DLD1 (cell line): ENCODE measurements around the gene PLAU.
"Not testable (repeated sequence)": the region's sequence is repeated elsewhere in the genome, so short reads cannot be mapped to it uniquely, and the experiment has no call there.

ENCODE experiments used
- in situ Hi-C: cut with HindIII; loops from 2 replicates; pipeline ENCODE4 v1.10.0; 2017; ENCODE audit warnings: low sequenced_read_pairs

PLAU gene

GRCh38 chr10:73946253-73947145 lies 35.6 kb downstream of the PLAU start:
- in situ Hi-C loops, result no loop called here

- in situ Hi-C loops, result no loop called here
These were observed 38.2 kb downstream of the PLAU start for GRCh38 chr10:73948947-73949633.

- in situ Hi-C loops, result no loop called here
These were observed 39.4 kb downstream of the PLAU start for GRCh38 chr10:73950155-73950948.

- in situ Hi-C loops, result no loop called here
These were observed 42.7 kb downstream of the PLAU start for GRCh38 chr10:73953665-73954064.

- in situ Hi-C loops, result no loop called here
These were observed 43.8 kb downstream of the PLAU start for GRCh38 chr10:73954737-73955136.

- in situ Hi-C loops, result no loop called here
These were observed 44.8 kb downstream of the PLAU start for GRCh38 chr10:73955719-73956118.

- in situ Hi-C loops, result no loop called here
These were observed 45.8 kb downstream of the PLAU start for GRCh38 chr10:73956476-73957359.

- in situ Hi-C loops, result no loop called here
These were observed 48.7 kb downstream of the PLAU start for GRCh38 chr10:73959484-73960243.

- in situ Hi-C loops, result no loop called here
These were observed 51.5 kb downstream of the PLAU start for GRCh38 chr10:73962386-73962785.

- in situ Hi-C loops, result not testable (repeated sequence)
These were observed 52.6 kb downstream of the PLAU start for GRCh38 chr10:73963533-73963932.

GRCh38 chr10:73964743-73965142 lies 53.8 kb downstream of the PLAU start:
- in situ Hi-C loops, result loop anchor here (5.0 kb wide), 1 partner anchor 48 kb away; no protein-coding TSS in a partner anchor

GRCh38 chr10:73965267-73965889 lies 54.4 kb downstream of the PLAU start:
- in situ Hi-C loops, result loop anchor here (5.0 kb wide), 1 partner anchor 47 kb away; no protein-coding TSS in a partner anchor

- in situ Hi-C loops, result loop anchor here (5.0 kb wide), 1 partner anchor 46 kb away; no protein-coding TSS in a partner anchor
These were observed 55.2 kb downstream of the PLAU start for GRCh38 chr10:73965890-73966768.

GRCh38 chr10:73967022-73967429 lies 56.1 kb downstream of the PLAU start:
- in situ Hi-C loops, result loop anchor here (5.0 kb wide), 1 partner anchor 45 kb away; no protein-coding TSS in a partner anchor
